ENCODE data around the gene PARD6B.
"Not testable (repeated sequence)": the region's sequence is repeated elsewhere in the genome, so short reads cannot be mapped to it uniquely, and the experiment has no call there.

PARD6B gene

GRCh38 chr20:50792708-50793574, 61.6 kb downstream of the PARD6B start:
- no peaks in the 10 kb centered on the region for H3K27me3 ChIP-seq (ENCODE audit: low read depth)
- H3K4me1 ChIP-seq, result peaks cover 27% of the 10 kb centered on the region
- H3K4me3 ChIP-seq, result no peak overlapping the region
- in situ Hi-C loops (cut with MboI; ENCODE audit: low sequenced_read_pairs), result no loop called here
- H3K9me3 ChIP-seq, result no peaks in the 10 kb centered on the region
- H3K36me3 ChIP-seq (replicated peaks), result 0 out of 2 replicates have a peak, but pooled peaks cover 3% of the 10 kb centered on the region
- DNase-seq (ENCODE audit: low spot score in 2 of 2), result no peak

- peak in 1 of 2 experiments; percentile 47 for DNase-seq (ENCODE audit: low spot score in 2 of 2)
- H3K36me3 ChIP-seq (replicated peaks); H3K27me3 ChIP-seq (ENCODE audit: low read depth); in situ Hi-C loops (cut with MboI; ENCODE audit: low sequenced_read_pairs); H3K9me3 ChIP-seq; H3K4me3 ChIP-seq: not testable (repeated sequence)
- peaks cover 21% of the 10 kb centered on the region for H3K4me1 ChIP-seq
These were observed 62.2 kb downstream of the PARD6B start for GRCh38 chr20:50793575-50794016.

GRCh38 chr20:50794181-50794845, 62.9 kb downstream of the PARD6B start:
- Histone ChIP-seq H3K27me3 (ENCODE audit: low read depth) (no peaks in the 10 kb centered on the region), H3K4me1 (peaks cover 19% of the 10 kb centered on the region), H3K9me3 (no peaks in the 10 kb centered on the region), H3K4me3 (peak overlapping the region; percentile 94), H3K36me3 (replicated peaks) (0 out of 2 replicates have a peak, but pooled peaks cover 3% of the 10 kb centered on the region)
- in situ Hi-C loops (cut with MboI; ENCODE audit: low sequenced_read_pairs), result no loop called here
- DNase-seq (ENCODE audit: low spot score in 2 of 2), result no peak

GRCh38 chr20:50794846-50795634, 63.7 kb downstream of the PARD6B start, which contains the start of gene BCAS4:
BCAS4 (plus strand) TSS chr20:50795061; CDS start chr20:50795084, 23 bp downstream.
- peak; percentile 77 to 84 for DNase-seq (ENCODE audit: low spot score in 2 of 2)
- H3K36me3 ChIP-seq (replicated peaks), result 0 out of 2 replicates have a peak, but pooled peaks cover 3% of the 10 kb centered on the region
- no peaks in the 10 kb centered on the region for H3K27me3 ChIP-seq (ENCODE audit: low read depth)
- peak within 1 kb of the TSS; percentile 94 for H3K4me3 ChIP-seq
- H3K4me1 ChIP-seq, result peaks cover 17% of the 10 kb centered on the region
- in situ Hi-C loops (cut with MboI; ENCODE audit: low sequenced_read_pairs), result no loop called here
- no peaks in the 10 kb centered on the region for H3K9me3 ChIP-seq

- in situ Hi-C loops (cut with MboI; ENCODE audit: low sequenced_read_pairs), result no loop called here
- no peak overlapping the region for H3K4me3 ChIP-seq
- no peaks in the 10 kb centered on the region for H3K27me3 ChIP-seq (ENCODE audit: low read depth)
- DNase-seq (ENCODE audit: low spot score in 2 of 2), result no peak
- H3K4me1 ChIP-seq, result peaks cover 4% of the 10 kb centered on the region
- H3K36me3 ChIP-seq (replicated peaks), result 0 out of 2 replicates have a peak, but pooled peaks cover 3% of the 10 kb centered on the region
- H3K9me3 ChIP-seq, result no peaks in the 10 kb centered on the region
These were observed 65.8 kb downstream of the PARD6B start for GRCh38 chr20:50797142-50797541.

- Histone ChIP-seq H3K4me1 (peaks cover 4% of the 10 kb centered on the region), H3K27me3 (ENCODE audit: low read depth) (no peaks in the 10 kb centered on the region), H3K9me3 (no peaks in the 10 kb centered on the region), H3K4me3 (no peak overlapping the region), H3K36me3 (replicated peaks) (0 out of 2 replicates have a peak, but pooled peaks cover 3% of the 10 kb centered on the region)
- in situ Hi-C loops (cut with MboI; ENCODE audit: low sequenced_read_pairs), result no loop called here
- DNase-seq (ENCODE audit: low spot score in 2 of 2), result no peak
These were observed 67.3 kb downstream of the PARD6B start for GRCh38 chr20:50798650-50799049.

GRCh38 chr20:50799176-50799889, 68.0 kb downstream of the PARD6B start:
- H3K27me3 ChIP-seq (ENCODE audit: low read depth), result no peaks in the 10 kb centered on the region
- no peak for DNase-seq (ENCODE audit: low spot score in 2 of 2)
- in situ Hi-C loops (cut with MboI; ENCODE audit: low sequenced_read_pairs), result no loop called here
- H3K36me3 ChIP-seq (replicated peaks), result 0 out of 2 replicates have a peak, but pooled peaks cover 3% of the 10 kb centered on the region
- H3K4me1 ChIP-seq, result peaks cover 3% of the 10 kb centered on the region
- H3K4me3 ChIP-seq, result no peak overlapping the region
- H3K9me3 ChIP-seq, result no peaks in the 10 kb centered on the region

- Histone ChIP-seq H3K4me1 (no peaks in the 10 kb centered on the region; the same call in 1 of the 2 replicates), H3K27me3 (ENCODE audit: low read depth) (no peaks in the 10 kb centered on the region), H3K36me3 (replicated peaks) (0 out of 2 replicates have a peak, but pooled peaks cover 2% of the 10 kb centered on the region), H3K4me3 (no peak overlapping the region), H3K9me3 (no peaks in the 10 kb centered on the region)
- DNase-seq (ENCODE audit: low spot score in 2 of 2), result no peak
- in situ Hi-C loops (cut with MboI; ENCODE audit: low sequenced_read_pairs), result no loop called here
These were observed 68.6 kb downstream of the PARD6B start for GRCh38 chr20:50799890-50800550.

GRCh38 chr20:50800986-50801746, 69.8 kb downstream of the PARD6B start:
- DNase-seq (ENCODE audit: low spot score in 2 of 2); H3K27me3 ChIP-seq (ENCODE audit: low read depth); in situ Hi-C loops (cut with MboI; ENCODE audit: low sequenced_read_pairs); H3K36me3 ChIP-seq (replicated peaks); H3K9me3 ChIP-seq; H3K4me1 ChIP-seq; H3K4me3 ChIP-seq: not testable (repeated sequence)

- in situ Hi-C loops (cut with MboI; ENCODE audit: low sequenced_read_pairs), result no loop called here
- H3K4me3 ChIP-seq, result no peak overlapping the region
- DNase-seq (ENCODE audit: low spot score in 2 of 2), result no peak
- H3K36me3 ChIP-seq (replicated peaks), result no peaks in the 10 kb centered on the region
- H3K4me1 ChIP-seq, result no peaks in the 10 kb centered on the region
- H3K27me3 ChIP-seq (ENCODE audit: low read depth), result no peaks in the 10 kb centered on the region
- H3K9me3 ChIP-seq, result no peaks in the 10 kb centered on the region
These were observed 70.4 kb downstream of the PARD6B start for GRCh38 chr20:50801747-50802125.

- DNase-seq (ENCODE audit: low spot score in 2 of 2), result no peak
- Histone ChIP-seq H3K27me3 (ENCODE audit: low read depth) (no peaks in the 10 kb centered on the region), H3K36me3 (replicated peaks) (no peaks in the 10 kb centered on the region), H3K9me3 (no peaks in the 10 kb centered on the region), H3K4me3 (no peak overlapping the region), H3K4me1 (no peaks in the 10 kb centered on the region)
- in situ Hi-C loops (cut with MboI; ENCODE audit: low sequenced_read_pairs), result no loop called here
These were observed 70.9 kb downstream of the PARD6B start for GRCh38 chr20:50802289-50802688.

Data from HAP-1 (cell line).